GM12878 (cell line): ENCODE results near the gene SLC25A40. TPM values are rescaled to one million over a fixed set of nuclear protein-coding genes. Genes with fewer than 3 reads are reported as not detected.

Source experiments
- ATAC-seq: fragments of 200-7000 bp; cut with Tn5 transposase; 3 replicates; pipeline ENCODE4 v1.9.1; 2020; ENCODE audit warnings: mild to moderate bottlenecking, moderate library complexity
- BruUV-seq: library from RNA; stranded (reverse); fragments of 400-500 nt; replicated peaks from 2 replicates; lab custom pipeline; 2021; lab: Mats Ljungman, UMichigan
- CTCF ChIA-PET: fragments of 300-600 bp; sonication (Branson Sonifier 250); formaldehyde crosslinking; extraction: SDS; loops from one replicate; lab custom pipeline; 2021; ENCODE audit warnings: inconsistent platforms; lab: Yijun Ruan, JAX
- POLR2A ChIA-PET: fragments of 350-600 bp; formaldehyde crosslinking; extraction: SDS; loops from one replicate; lab custom pipeline; 2021; ENCODE audit warnings: inconsistent platforms; lab: Charles Lee
- RAD21 ChIA-PET: fragments of 300-600 bp; sonication (Branson Sonifier 250); formaldehyde crosslinking; loops from one replicate; lab custom pipeline; 2023; ENCODE audit warnings: antibody characterized with exemption; ENCODE audit not compliant: unreplicated experiment; lab: Charles Lee
- SMC1A ChIA-PET: fragments of 300-600 bp; sonication (Branson Sonifier 250); formaldehyde crosslinking; loops from one replicate; lab custom pipeline; 2023; ENCODE audit not compliant: unreplicated experiment, uncharacterized antibody; lab: Charles Lee
- DNase-seq: peaks from one replicate; pipeline ENCODE4 v3.0.0-alpha.2; 2011; ENCODE audit warnings: low read depth, low spot score
- FAIRE-seq: peaks from 3 replicates; lab custom pipeline; 2011; peaks lifted over from hg19 to GRCh38; lab: Jason Lieb, UNC
- H2AFZ ChIP-seq: 2 replicates; pipeline ENCODE4 v1.6.0; 2011; ENCODE audit warnings: low read depth, low read length, control low read depth; ENCODE audit not compliant: control insufficient read depth
- H3K27ac ChIP-seq: 2 replicates; pipeline ENCODE4 v1.5.1; 2011; ENCODE audit warnings: control low read depth; ENCODE audit not compliant: control insufficient read depth, insufficient read depth
- H3K27me3 ChIP-seq, 2 experiments: replicated peaks in 1 of 2; 2 replicates each; pipeline versions ENCODE4 v1.6.0 to v1.6.1; 2011; ENCODE audit warnings: low read length in 1 of 2; ENCODE audit not compliant: control insufficient read depth in 2 of 2, insufficient read depth in 2 of 2
- H3K36me3 ChIP-seq, 2 experiments: 2 replicates each; pipeline ENCODE4 v1.5.1; 2011; ENCODE audit warnings: low read length in 1 of 2; ENCODE audit not compliant: control insufficient read depth in 2 of 2, insufficient read depth in 2 of 2
- H3K4me1 ChIP-seq: 2 replicates; pipeline ENCODE4 v1.6.1; 2011; ENCODE audit warnings: mild to moderate bottlenecking, low read length, moderate library complexity, mixed read lengths; ENCODE audit not compliant: control insufficient read depth, insufficient read depth
- H3K4me2 ChIP-seq: 2 replicates; pipeline ENCODE4 v1.6.0; 2011; ENCODE audit warnings: control low read depth; ENCODE audit not compliant: control insufficient read depth, insufficient read depth
- H3K4me3 ChIP-seq: fragments of 200-600 bp; sonication (generic); 2 replicates; pipeline ENCODE4 v1.5.1; 2016
- H3K79me2 ChIP-seq: 2 replicates; pipeline ENCODE4 v1.6.0; 2011; ENCODE audit warnings: low read length; ENCODE audit not compliant: control insufficient read depth, insufficient read depth
- H3K9ac ChIP-seq: 2 replicates; pipeline ENCODE4 v1.8.0; 2011; ENCODE audit warnings: low read length, control low read depth, mixed read lengths; ENCODE audit not compliant: control insufficient read depth, insufficient read depth
- H3K9me3 ChIP-seq: replicated peaks from 3 replicates; pipeline ENCODE4 v1.5.1; 2011; ENCODE audit warnings: mild to moderate bottlenecking, low read length; ENCODE audit not compliant: control insufficient read depth, insufficient read depth
- H4K20me1 ChIP-seq: 2 replicates; pipeline ENCODE4 v1.6.0; 2011; ENCODE audit not compliant: control insufficient read depth, insufficient read depth
- BHLHE40 ChIP-seq, 2 experiments: fragments of 450-650 bp in 1 of 2; IDR thresholded peaks; 2 replicates each; pipeline ENCODE4 v1.6.1; 2011 to 2017; ENCODE audit warnings: low read depth in 2 of 2, borderline replicate concordance in 1 of 2, improper control_type of control experiment in 1 of 2, low read length in 1 of 2, mild to moderate bottlenecking in 1 of 2
- IKZF1 ChIP-seq: fragments of 450-650 bp; conservative IDR thresholded peaks from 2 replicates; pipeline ENCODE4 v1.6.1; 2017; ENCODE audit warnings: antibody characterized with exemption, mild to moderate bottlenecking
- MTA2 ChIP-seq: fragments of 450-650 bp; IDR thresholded peaks from 2 replicates; pipeline ENCODE4 v1.6.1; 2016; ENCODE audit warnings: low read depth, mild to moderate bottlenecking, moderate library complexity
- POLR2A ChIP-seq: IDR thresholded peaks from 2 replicates; pipeline ENCODE4 v1.6.1; 2011; ENCODE audit warnings: low read depth, mild to moderate bottlenecking, low read length
- RB1 ChIP-seq: fragments of 450-650 bp; formaldehyde crosslinking; IDR thresholded peaks from 2 replicates; pipeline ENCODE4 v1.6.1; 2017; ENCODE audit warnings: mild to moderate bottlenecking, borderline replicate concordance
- SIN3A ChIP-seq: IDR thresholded peaks from 2 replicates; pipeline ENCODE4 v1.6.1; 2012; ENCODE audit warnings: low read depth, low read length, improper control_type of control experiment
- ZNF217 ChIP-seq: fragments of 450-650 bp; IDR thresholded peaks from 2 replicates; pipeline ENCODE4 v1.6.1; 2017; ENCODE audit warnings: antibody characterized with exemption, mild to moderate bottlenecking
- ZNF384 ChIP-seq: IDR thresholded peaks from 2 replicates; pipeline ENCODE4 v1.6.1; 2012; ENCODE audit warnings: low read depth, mild to moderate bottlenecking, low read length, improper control_type of control experiment, borderline replicate concordance
- ZNF622 ChIP-seq: fragments of 450-650 bp; IDR thresholded peaks from 2 replicates; pipeline ENCODE4 v1.6.1; 2017; ENCODE audit warnings: mild to moderate bottlenecking, inconsistent platforms
- WGBS: methylation state at CpG from one replicate; pipeline ENCODE4 v1.1.6; 2016; ENCODE audit warnings: low lambda C conversion rate; ENCODE audit not compliant: insufficient replicate concordance, insufficient coverage; ENCODE audit errors: missing lambda C conversion rate; 5-methylcytosine and 5-hydroxymethylcytosine counted together
- in situ Hi-C: fragments of 300-500 bp; cut with MboI; formaldehyde crosslinking; loops from 9 replicates; pipeline ENCODE4 v1.14.3; 2018; ENCODE audit warnings: mixed read lengths
- intact Hi-C: fragments of 100-400 bp; cut with micrococcal nuclease; formaldehyde crosslinking; loops from one replicate; pipeline ENCODE4 v1.14.2; 2022; ENCODE audit not compliant: unreplicated experiment
- polyA plus RNA-seq, 11 experiments: library from polyadenylated mRNA; depleted of rRNA in 4 of 11; unstranded in 6 of 11; stranded (reverse) in 5 of 11; fragments of >200 nt; fragmentation: Nextera tagmentation in 4 of 11; fragmentation: Illumina TruSeq in 1 of 11; extraction: Ambion mirVana in 4 of 11; extraction: Trizol in 1 of 11; gene quantifications; 1 replicate in 1 of 11; 2 replicates in 10 of 11; pipeline versions ENCODE4 v1.2.1 to v1.2.3, GENCODE V29; 2011 to 2016; ENCODE audit warnings: inconsistent platforms in 2 of 11, missing spikeins in 2 of 11, low read depth in 1 of 11
- total RNA-seq, 4 experiments: library from RNA; depleted of rRNA in 3 of 4; stranded (reverse); fragments of >200 nt in 3 of 4; fragmentation: Illumina TruSeq in 1 of 4; extraction: Trizol in 1 of 4; gene quantifications; 2 replicates each; pipeline versions ENCODE4 v1.2.1 to v1.2.3, GENCODE V29; 2013 to 2021

The SLC25A40 gene
- total and polyA plus RNA-seq, 10 of the 15 experiments (the other 5 are each of a cell fraction or from before 2014, with no cell fraction given): 15.8 to 60.3 (median 22.2) TPM

- RAD21 ChIA-PET: interaction anchor here (2.0 kb wide), 1 partner anchor 14 kb away, joined by 8 read pairs; no protein-coding TSS in a partner anchor
- Histone ChIP-seq H3K79me2 (peaks cover 78% of the 10 kb centered on the region), H3K4me3 (peak overlapping the region; percentile 12), H3K4me2 (no peak overlapping the region), H3K36me3 (peaks cover 0 to 11% of the 10 kb centered on the region in 2 experiments; a peak in 2 of 4 replicates), H3K9me3 (peaks cover 35% of the 10 kb centered on the region), H2AFZ (no peak overlapping the region), H3K4me1 (no peaks in the 10 kb centered on the region), H3K9ac (no peak overlapping the region), H3K27ac (no peak overlapping the region), H3K27me3 (no peaks in the 10 kb centered on the region), H4K20me1 (no peaks in the 10 kb centered on the region)
- SMC1A ChIA-PET: interaction anchor here (0.8 to 4.5 kb wide), 7 partner anchors 13 to 330 kb away, joined by 3 to 32 read pairs (median 5); no protein-coding TSS in a partner anchor
- WGBS: 97% methylated on average over 5 of the region's 5 CpGs
- POLR2A ChIA-PET: interaction anchor here (0.5 to 1.0 kb wide), 4 partner anchors 31 to 58 kb away, joined by 3 to 5 read pairs (median 4); no protein-coding TSS in a partner anchor
- intact Hi-C loops: loop anchor here (10.0 kb wide), 2 partner anchors 398 to 718 kb away; partner anchors contain the start of genes ABCB4 and DMTF1
- CTCF ChIA-PET: interaction anchor here (1.2 kb wide), 1 partner anchor 10 kb away, joined by 3 read pairs; no protein-coding TSS in a partner anchor
- no TSS peak for BruUV-seq
- in situ Hi-C loops: no loop called here
- DNase-seq: no peak
- TF ChIP-seq BHLHE40 (IDR thresholded peaks at IDR 0.05; ENCODE audit: borderline replicate concordance in 1 of 2, low read depth in 2 of 2, low read length in 1 of 2) (no peak), MTA2 (no peak), IKZF1 (no peak), SIN3A (no peak), ZNF217 (no peak), RB1 (no peak), ZNF384 (no peak), ZNF622 (no peak), POLR2A (no peak)
- ATAC-seq: no peak
- FAIRE-seq: no peak
These were observed 3.8 kb downstream of the SLC25A40 start for GRCh38 chr7:87872346-87872745.
